A673 (cell line): ENCODE measurements around the gene HS6ST3.

Experiments
- CTCF ChIP-seq: fragments of 300-800, 200-600 bp; sonication (generic); conservative IDR thresholded peaks from 2 replicates; pipeline ENCODE4 v1.5.1; 2017; ENCODE audit warnings: low read depth, mild to moderate bottlenecking, antibody characterized with exemption, low read length, moderate library complexity, mixed read lengths
- EZH2 ChIP-seq: fragments of 200-600 bp; sonication (generic); IDR thresholded peaks from 2 replicates; pipeline ENCODE4 v1.6.1; 2017; ENCODE audit warnings: borderline replicate concordance, low read depth, mild to moderate bottlenecking, mixed read lengths, antibody characterized with exemption, low read length; ENCODE audit not compliant: poor library complexity, severe bottlenecking

- TF ChIP-seq CTCF (no peak), EZH2 (no peak)
These were observed 744.7 kb downstream of the HS6ST3 start for GRCh38 chr13:96834626-96835025.
